HepG2 (cell line): ENCODE measurements around the gene ZNF530. TPM values are rescaled to one million over a fixed set of nuclear protein-coding genes. Genes with fewer than 3 reads are reported as not detected.

Source experiments
- CHCHD3 ChIP-seq: sonication (generic); formaldehyde crosslinking; IDR thresholded peaks from 2 replicates; pipeline ENCODE4 v1.8.0; 2022; ENCODE audit warnings: mild to moderate bottlenecking, missing genetic modification reagents, moderate library complexity
- CSRNP1 ChIP-seq: sonication (generic); formaldehyde crosslinking; IDR thresholded peaks from 2 replicates; pipeline ENCODE4 v1.8.1; 2023; ENCODE audit warnings: mild to moderate bottlenecking, missing genetic modification reagents
- ELF1 ChIP-seq: sonication (generic); formaldehyde crosslinking; IDR thresholded peaks from 2 replicates; pipeline ENCODE4 v1.4.0; 2020; ENCODE audit warnings: missing genetic modification reagents
- FOXP4 ChIP-seq: sonication (generic); formaldehyde crosslinking; IDR thresholded peaks from 2 replicates; pipeline ENCODE4 v1.4.0; 2020; ENCODE audit warnings: missing genetic modification reagents
- GMEB2 ChIP-seq: IDR thresholded peaks from 2 replicates; pipeline ENCODE4 v1.6.1; 2016; ENCODE audit warnings: missing biosample characterization, missing genetic modification reagents, low read depth
- HDAC2 ChIP-seq: sonication (generic); formaldehyde crosslinking; IDR thresholded peaks from 2 replicates; pipeline ENCODE4 v1.4.0; 2020; ENCODE audit warnings: missing genetic modification reagents
- JUND ChIP-seq: sonication (generic); formaldehyde crosslinking; IDR thresholded peaks from 2 replicates; pipeline ENCODE4 v1.8.0; 2022; ENCODE audit warnings: mild to moderate bottlenecking, missing genetic modification reagents
- MTERF4 ChIP-seq: sonication (generic); formaldehyde crosslinking; IDR thresholded peaks from 2 replicates; pipeline ENCODE4 v1.8.0; 2023; ENCODE audit warnings: mild to moderate bottlenecking, missing genetic modification reagents
- NFYC ChIP-seq: IDR thresholded peaks from 2 replicates; pipeline ENCODE4 v1.6.1; 2016; ENCODE audit warnings: missing genetic modification reagents, missing compliant biosample characterization
- NR2C2 ChIP-seq: sonication (generic); formaldehyde crosslinking; IDR thresholded peaks from 2 replicates; pipeline ENCODE4 v1.4.0; 2020; ENCODE audit warnings: missing genetic modification reagents, mild to moderate bottlenecking, moderate library complexity, borderline replicate concordance
- SMAD3 ChIP-seq: sonication (generic); formaldehyde crosslinking; IDR thresholded peaks from 2 replicates; pipeline ENCODE4 v1.4.0; 2020; ENCODE audit warnings: missing genetic modification reagents
- TBX2 ChIP-seq: sonication (generic); formaldehyde crosslinking; IDR thresholded peaks from 2 replicates; pipeline ENCODE4 v1.5.0; 2020; ENCODE audit warnings: missing genetic modification reagents, mild to moderate bottlenecking, borderline replicate concordance
- TFAP4 ChIP-seq: sonication (generic); IDR thresholded peaks from 2 replicates; pipeline ENCODE4 v1.6.1; 2016; ENCODE audit warnings: low read depth, borderline replicate concordance
- ZBTB37 ChIP-seq: sonication (generic); formaldehyde crosslinking; IDR thresholded peaks from 2 replicates; pipeline ENCODE4 v1.4.0; 2020; ENCODE audit warnings: mild to moderate bottlenecking, missing genetic modification reagents
- ZFP1 ChIP-seq: IDR thresholded peaks from 2 replicates; pipeline ENCODE4 v1.6.1; 2016
- ZNF354B ChIP-seq: sonication (generic); formaldehyde crosslinking; IDR thresholded peaks from 2 replicates; pipeline ENCODE4 v1.8.0; 2022; ENCODE audit warnings: mild to moderate bottlenecking, missing genetic modification reagents
- ZNF704 ChIP-seq: sonication (generic); formaldehyde crosslinking; IDR thresholded peaks from 2 replicates; pipeline ENCODE4 v1.8.1; 2023; ENCODE audit warnings: mild to moderate bottlenecking, inconsistent platforms, moderate library complexity, missing genetic modification reagents, borderline replicate concordance
- ZNF724P ChIP-seq: sonication (generic); formaldehyde crosslinking; IDR thresholded peaks from 2 replicates; pipeline ENCODE4 v1.8.0; 2022; ENCODE audit warnings: missing genetic modification reagents, borderline replicate concordance
- polyA plus RNA-seq, 8 experiments: library from polyadenylated mRNA; depleted of rRNA in 3 of 8; stranded (reverse) in 7 of 8; unstranded in 1 of 8; fragments of >200 nt; fragmentation: Illumina TruSeq in 4 of 8; extraction: Trizol in 4 of 8; gene quantifications; 2 replicates each; pipeline versions ENCODE4 v1.2.1 to v1.2.3, GENCODE V29; 2011 to 2016; ENCODE audit warnings: low read depth in 4 of 8, missing spikeins in 1 of 8, mixed read lengths in 1 of 8; ENCODE audit not compliant: insufficient read depth in 1 of 8
- total RNA-seq, 5 experiments: library from RNA; depleted of rRNA; stranded (reverse); fragments of >200 nt; fragmentation: Illumina TruSeq; extraction: Trizol; gene quantifications; 2 replicates each; pipeline ENCODE4 v1.2.3, GENCODE V29; 2016; ENCODE audit warnings: low read depth in 1 of 5

Gene ZNF530
- total and polyA plus RNA-seq, 2 of the 13 experiments (the other 11 are each of a cell fraction or from before 2014, with no cell fraction given) = 1.1 to 7.8 TPM

- TF ChIP-seq ZNF354B (CRISPR knock-in tag) (peak; percentile 45; the same call in 1 of the 2 replicates), MTERF4 (CRISPR knock-in tag) (peak; percentile 14), NR2C2 (CRISPR knock-in tag) (peak; percentile 71), CHCHD3 (CRISPR knock-in tag) (0 out of 2 replicates have a peak, but pooled peaks have one; percentile 26), JUND (CRISPR knock-in tag) (no peak), FOXP4 (CRISPR knock-in tag) (0 out of 2 replicates have a peak, but pooled peaks have one; percentile 23), ELF1 (CRISPR knock-in tag) (peak; percentile 82), ZNF704 (peak; percentile 79; the same call in 1 of the 2 replicates), SMAD3 (peak; percentile 60; the same call in 1 of the 2 replicates), ZNF724P (CRISPR knock-in tag) (peak; percentile 73; the same call in 1 of the 2 replicates), ZFP1 (CRISPR knock-in tag) (no peak), TBX2 (CRISPR knock-in tag) (peak; percentile 85), ZBTB37 (no peak), HDAC2 (peak; percentile 44), NFYC (CRISPR knock-in tag) (peak; percentile 69), GMEB2 (peak; percentile 72; the same call in 1 of the 2 replicates), CSRNP1 (CRISPR knock-in tag) (no peak), TFAP4 (0 out of 2 replicates have a peak, but pooled peaks have one; percentile 20)
These were observed 14.5 kb downstream of the ZNF530 start, which contains the start of gene ZNF134 (continued) for GRCh38 chr19:57613941-57614743.
